Caco-2 (cell line): ENCODE results near the gene TAF3. TPM values are rescaled to one million over a fixed set of nuclear protein-coding genes. Genes with fewer than 3 reads are reported as not detected.
A peak's percentile ranks its signal among the peaks of the same experiment; 100 is the strongest.

Experiments used
- BruUV-seq: library from RNA; stranded (reverse); fragments of 400-500 nt; replicated peaks from 2 replicates; lab custom pipeline; 2021; lab: Mats Ljungman, UMichigan
- CTCF ChIA-PET: fragments of 300-600 bp; sonication (Branson Sonifier 250); formaldehyde crosslinking; loops from one replicate; lab custom pipeline; 2022; ENCODE audit warnings: antibody characterized with exemption; lab: Charles Lee
- POLR2A ChIA-PET: fragments of 300-600 bp; sonication (Branson Sonifier 250); formaldehyde crosslinking; loops from one replicate; lab custom pipeline; 2022; ENCODE audit warnings: antibody characterized with exemption; lab: Charles Lee
- DNase-seq, 2 experiments: peaks; one replicate each; pipeline versions ENCODE4 v3.0.0 to v3.0.0-alpha.2; 2020 to 2022
- H3K27me3 ChIP-seq: replicated peaks from 2 replicates; pipeline ENCODE4 v1.6.0; 2011; ENCODE audit warnings: low read length; ENCODE audit not compliant: control insufficient read depth, insufficient read depth
- H3K36me3 ChIP-seq: 2 replicates; pipeline ENCODE4 v1.5.1; 2011; ENCODE audit warnings: low read length; ENCODE audit not compliant: control insufficient read depth, insufficient read depth
- H3K4me1 ChIP-seq: fragments of 250-450 bp; sonication (Bioruptor Pico); 2 replicates; pipeline ENCODE4 v1.5.1; 2020; ENCODE audit warnings: mild to moderate bottlenecking
- H3K4me3 ChIP-seq: 2 replicates; pipeline ENCODE4 v1.5.1; 2011; ENCODE audit warnings: low read depth, mild to moderate bottlenecking, control low read depth, low read length
- H3K9me3 ChIP-seq: fragments of 250-450 bp; sonication (Bioruptor Pico); 2 replicates; pipeline ENCODE4 v1.5.1; 2020; ENCODE audit warnings: mild to moderate bottlenecking, moderate library complexity
- H3K27ac Mint-ChIP-seq: one replicate; pipeline ENCODE4 v1.8.0; 2022; ENCODE audit warnings: mixed read lengths; ENCODE audit not compliant: unreplicated experiment
- H3K27me3 Mint-ChIP-seq: one replicate; pipeline ENCODE4 v1.8.0; 2022; ENCODE audit warnings: mixed read lengths; ENCODE audit not compliant: insufficient read depth, unreplicated experiment
- H3K36me3 Mint-ChIP-seq: one replicate; pipeline ENCODE4 v1.8.0; 2022; ENCODE audit warnings: mild to moderate bottlenecking, mixed read lengths; ENCODE audit not compliant: insufficient read depth, unreplicated experiment
- H3K4me1 Mint-ChIP-seq: one replicate; pipeline ENCODE4 v1.8.0; 2022; ENCODE audit warnings: low read depth, mixed read lengths; ENCODE audit not compliant: unreplicated experiment
- H3K4me3 Mint-ChIP-seq: one replicate; pipeline ENCODE4 v1.8.0; 2022; ENCODE audit warnings: mild to moderate bottlenecking, moderate library complexity, mixed read lengths; ENCODE audit not compliant: unreplicated experiment
- H3K9me3 Mint-ChIP-seq: one replicate; pipeline ENCODE4 v1.8.0; 2022; ENCODE audit warnings: mixed read lengths; ENCODE audit not compliant: unreplicated experiment
- CTCF ChIP-seq, 2 experiments: fragments of 200-600 bp in 1 of 2; IDR thresholded peaks; 1 replicate in 1 of 2; 2 replicates in 1 of 2; pipeline versions ENCODE4 v1.5.1 to v1.8.0; 2011 to 2022; ENCODE audit warnings: antibody characterized with exemption in 1 of 2, control low read depth in 1 of 2, inconsistent platforms in 1 of 2, low read depth in 1 of 2, low read length in 1 of 2, mild to moderate bottlenecking in 1 of 2, moderate library complexity in 1 of 2; ENCODE audit not compliant: insufficient read depth in 1 of 2, severe bottlenecking in 1 of 2, unreplicated experiment in 1 of 2
- intact Hi-C: fragments of 100-400 bp; cut with micrococcal nuclease; formaldehyde crosslinking; loops from one replicate; pipeline ENCODE4 v1.10.0; 2022; ENCODE audit not compliant: unreplicated experiment
- total RNA-seq: library from RNA; stranded (reverse); gene quantifications from 2 replicates; pipeline ENCODE4 v1.2.3, GENCODE V29; 2022

TAF3 gene
- total RNA-seq, 1 experiment from 2014 or later: 30.6 TPM

- Histone ChIP-seq H3K36me3 (no peaks in the 10 kb centered on the region), H3K9me3 (no peaks in the 10 kb centered on the region), H3K4me3 (peak overlapping the region; percentile 100), H3K4me1 (peaks cover 8% of the 10 kb centered on the region; the same call in 1 of the 2 replicates), H3K27me3 (no peaks in the 10 kb centered on the region)
- peaks cover 48% of the 10 kb centered on the region for H3K36me3 Mint-ChIP-seq
- TSS peak; percentile 58 for BruUV-seq
- no peaks in the 10 kb centered on the region for H3K27me3 Mint-ChIP-seq
- H3K4me3 Mint-ChIP-seq: no peak overlapping the region
- no peaks in the 10 kb centered on the region for H3K9me3 Mint-ChIP-seq
- no peak overlapping the region for H3K27ac Mint-ChIP-seq
- H3K4me1 Mint-ChIP-seq: peaks cover 19% of the 10 kb centered on the region
- ChIA-PET POLR2A (interaction anchor here (0.5 to 2.8 kb wide), 9 partner anchors 13 to 560 kb away, joined by 3 to 45 read pairs (median 4); partner anchors contain the start of genes ITIH2 and TAF3), CTCF (interaction anchor here (0.5 to 1.9 kb wide), 4 partner anchors 31 to 262 kb away, joined by 3 to 19 read pairs (median 8); partner anchors contain the start of gene TAF3)
- TF ChIP-seq CTCF (IDR thresholded peaks at IDR 0.05; ENCODE audit: insufficient read depth in 1 of 2, low read depth in 1 of 2, low read length in 1 of 2, severe bottlenecking in 1 of 2, unreplicated experiment in 1 of 2): no peak
- no peak for DNase-seq
- intact Hi-C loops: loop anchor here (5.0 kb wide), 1 partner anchor 85 kb away; the partner anchor contains the start of gene ITIH2
Measured at GRCh38 chr10:7787150-7787856, 31.0 kb upstream of the TAF3 start.

- no peak within 1 kb of the TSS for H3K4me3 Mint-ChIP-seq
- ChIA-PET POLR2A (interaction anchor here (0.5 to 2.8 kb wide), 13 partner anchors 11 to 559 kb away, joined by 3 to 45 read pairs (median 4); partner anchors contain the start of genes ITIH2 and TAF3), CTCF (interaction anchor here (0.5 to 1.9 kb wide), 6 partner anchors 30 to 263 kb away, joined by 3 to 19 read pairs (median 4); partner anchors contain the start of gene TAF3)
- peaks cover 50% of the 10 kb centered on the region for H3K36me3 Mint-ChIP-seq
- peaks cover 26% of the 10 kb centered on the region for H3K4me1 Mint-ChIP-seq
- H3K9me3 Mint-ChIP-seq: no peaks in the 10 kb centered on the region
- H3K36me3 ChIP-seq: no peaks in the 10 kb centered on the region
- H3K4me1 ChIP-seq: peaks cover 8% of the 10 kb centered on the region; the same call in 1 of the 2 replicates
- no peaks in the 10 kb centered on the region for H3K27me3 Mint-ChIP-seq
- intact Hi-C loops: loop anchor here (1.0 to 5.0 kb wide), 4 partner anchors 30 to 263 kb away; partner anchors contain the start of genes ITIH2 and TAF3
- H3K27me3 ChIP-seq: no peaks in the 10 kb centered on the region
- H3K9me3 ChIP-seq: no peaks in the 10 kb centered on the region
- TF ChIP-seq CTCF (IDR thresholded peaks at IDR 0.05; ENCODE audit: insufficient read depth in 1 of 2, low read depth in 1 of 2, low read length in 1 of 2, severe bottlenecking in 1 of 2, unreplicated experiment in 1 of 2): no peak
- peak; percentile 99 for DNase-seq
- BruUV-seq: no TSS peak
- H3K4me3 ChIP-seq: peak within 1 kb of the TSS; percentile 100
- H3K27ac Mint-ChIP-seq: no peak within 1 kb of the TSS
Measured at GRCh38 chr10:7787857-7788638, 30.3 kb upstream of the TAF3 start, which contains the start of the genes ATP5F1C and KIN. Gene ATP5F1C (plus strand): TSS chr10:7788177. CDS start chr10:7788208, 31 bp downstream. Gene KIN (minus strand): TSS chr10:7787993. CDS start chr10:7787933, 60 bp downstream.
